ENCODE measurements around the gene FAM114A1. TPM values are rescaled to one million over a fixed set of nuclear protein-coding genes. Genes with fewer than 3 reads are reported as not detected.
A peak's percentile ranks its signal among the peaks of the same experiment; 100 is the strongest.

Gene FAM114A1
- total and polyA plus RNA-seq, 2 experiments from 2014 or later: 13.0 to 14.5 TPM

GRCh38 chr4:38955957-38956356, 88.4 kb downstream of the FAM114A1 start:
- DNase-seq (ENCODE audit: low spot score): no peak
- no peaks in the 10 kb centered on the region for H3K9me3 Mint-ChIP-seq
- Histone ChIP-seq H3F3A (replicated peaks; ENCODE audit: low read depth) (no peaks in the 10 kb centered on the region), H3K36me3 (ENCODE audit: insufficient read depth) (no peaks in the 10 kb centered on the region), H3K4me3 (no peak overlapping the region), H3K4me2 (no peak overlapping the region), H3K27me3 (ENCODE audit: insufficient read depth) (no peaks in the 10 kb centered on the region), H3K4me1 (ENCODE audit: insufficient read depth) (no peaks in the 10 kb centered on the region), H3K79me2 (replicated peaks; ENCODE audit: insufficient read depth) (no peaks in the 10 kb centered on the region), H2AFZ (peak overlapping the region; percentile 87), H3K27ac (ENCODE audit: low read depth) (no peak overlapping the region), H4K20me1 (replicated peaks; ENCODE audit: insufficient read depth) (no peaks in the 10 kb centered on the region), H3K9me2 (ENCODE audit: insufficient read depth) (no peaks in the 10 kb centered on the region)
- H3K4me3 Mint-ChIP-seq: no peak overlapping the region
- TF ChIP-seq EZH2phosphoT487 (IDR thresholded peaks at IDR 0.05; ENCODE audit: unreplicated experiment) (no peak), JUNB (IDR thresholded peaks at IDR 0.05; ENCODE audit: unreplicated experiment) (no peak), NANOG (IDR thresholded peaks at IDR 0.05; ENCODE audit: borderline replicate concordance) (no peak), EZH2 (IDR thresholded peaks at IDR 0.05; ENCODE audit: low read depth, unreplicated experiment) (no peak), ZNF462 (CRISPR knock-in tag; IDR thresholded peaks at IDR 0.05) (no peak), ZNF114 (CRISPR knock-in tag; IDR thresholded peaks at IDR 0.05) (no peak), STAT1 (IDR thresholded peaks at IDR 0.05; ENCODE audit: unreplicated experiment) (no peak), CREB1 (CRISPR knock-in tag; IDR thresholded peaks at IDR 0.05; ENCODE audit: low read depth) (no peak)
- TF ChIP-seq, protein P1, sequence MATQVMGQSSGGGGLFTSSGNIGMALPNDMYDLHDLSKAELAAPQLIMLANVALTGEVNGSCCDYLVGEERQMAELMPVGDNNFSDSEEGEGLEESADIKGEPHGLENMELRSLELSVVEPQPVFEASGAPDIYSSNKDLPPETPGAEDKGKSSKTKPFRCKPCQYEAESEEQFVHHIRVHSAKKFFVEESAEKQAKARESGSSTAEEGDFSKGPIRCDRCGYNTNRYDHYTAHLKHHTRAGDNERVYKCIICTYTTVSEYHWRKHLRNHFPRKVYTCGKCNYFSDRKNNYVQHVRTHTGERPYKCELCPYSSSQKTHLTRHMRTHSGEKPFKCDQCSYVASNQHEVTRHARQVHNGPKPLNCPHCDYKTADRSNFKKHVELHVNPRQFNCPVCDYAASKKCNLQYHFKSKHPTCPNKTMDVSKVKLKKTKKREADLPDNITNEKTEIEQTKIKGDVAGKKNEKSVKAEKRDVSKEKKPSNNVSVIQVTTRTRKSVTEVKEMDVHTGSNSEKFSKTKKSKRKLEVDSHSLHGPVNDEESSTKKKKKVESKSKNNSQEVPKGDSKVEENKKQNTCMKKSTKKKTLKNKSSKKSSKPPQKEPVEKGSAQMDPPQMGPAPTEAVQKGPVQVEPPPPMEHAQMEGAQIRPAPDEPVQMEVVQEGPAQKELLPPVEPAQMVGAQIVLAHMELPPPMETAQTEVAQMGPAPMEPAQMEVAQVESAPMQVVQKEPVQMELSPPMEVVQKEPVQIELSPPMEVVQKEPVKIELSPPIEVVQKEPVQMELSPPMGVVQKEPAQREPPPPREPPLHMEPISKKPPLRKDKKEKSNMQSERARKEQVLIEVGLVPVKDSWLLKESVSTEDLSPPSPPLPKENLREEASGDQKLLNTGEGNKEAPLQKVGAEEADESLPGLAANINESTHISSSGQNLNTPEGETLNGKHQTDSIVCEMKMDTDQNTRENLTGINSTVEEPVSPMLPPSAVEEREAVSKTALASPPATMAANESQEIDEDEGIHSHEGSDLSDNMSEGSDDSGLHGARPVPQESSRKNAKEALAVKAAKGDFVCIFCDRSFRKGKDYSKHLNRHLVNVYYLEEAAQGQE (IDR thresholded peaks at IDR 0.05; ENCODE audit: unreplicated experiment): no peak
- H3K4me1 Mint-ChIP-seq: no peaks in the 10 kb centered on the region
- no peaks in the 10 kb centered on the region for H3K36me3 Mint-ChIP-seq (ENCODE audit: low read depth)
- H3K27me3 Mint-ChIP-seq (ENCODE audit: insufficient read depth, low read depth, poor library complexity): no peaks in the 10 kb centered on the region
- no peak for ATAC-seq
- no peak overlapping the region for H3K27ac Mint-ChIP-seq

Measured in GM23338 (cell line).